WTC11 (cell line): ENCODE data around the gene SLC7A6OS. TPM values are rescaled to one million over a fixed set of nuclear protein-coding genes. Genes with fewer than 3 reads are reported as not detected.

Source experiments
- ATAC-seq: fragments of 200-7000 bp; cut with Tn5 transposase; 2 replicates; pipeline ENCODE4 v1.10.0; 2021; ENCODE audit warnings: mild to moderate bottlenecking, moderate library complexity
- CTCF ChIA-PET: fragments of 300-600 bp; sonication (Branson Sonifier 250); formaldehyde crosslinking; loops from one replicate; lab custom pipeline; 2021; ENCODE audit warnings: antibody characterized with exemption; lab: Charles Lee
- POLR2A ChIA-PET: fragments of 350-600 bp; sonication (Branson Sonifier 250); formaldehyde crosslinking; loops from one replicate; lab custom pipeline; 2021; ENCODE audit warnings: antibody characterized with exemption; lab: Charles Lee
- DNase-seq: peaks from one replicate; pipeline ENCODE4 v3.0.0; 2021; ENCODE audit warnings: low spot score
- H3K27ac Mint-ChIP-seq: 2 replicates; pipeline ENCODE4 v1.8.0; 2021; ENCODE audit warnings: mixed read lengths
- H3K27me3 Mint-ChIP-seq: 2 replicates; pipeline ENCODE4 v1.8.0; 2021; ENCODE audit warnings: low read depth, mild to moderate bottlenecking, moderate library complexity, mixed read lengths
- H3K36me3 Mint-ChIP-seq: 2 replicates; pipeline ENCODE4 v1.8.0; 2021; ENCODE audit warnings: mixed read lengths
- H3K4me1 Mint-ChIP-seq: 2 replicates; pipeline ENCODE4 v1.8.0; 2022; ENCODE audit warnings: mixed read lengths
- H3K4me3 Mint-ChIP-seq: 2 replicates; pipeline ENCODE4 v1.8.0; 2021; ENCODE audit warnings: mild to moderate bottlenecking, moderate library complexity, mixed read lengths
- H3K9me3 Mint-ChIP-seq: 2 replicates; pipeline ENCODE4 v1.8.0; 2021; ENCODE audit warnings: mixed read lengths
- ATF2 ChIP-seq: sonication (generic); formaldehyde crosslinking; IDR thresholded peaks from 2 replicates; pipeline ENCODE4 v1.8.1; 2022; ENCODE audit warnings: low read depth, missing genetic modification reagents, borderline replicate concordance
- CREB1 ChIP-seq: sonication (generic); formaldehyde crosslinking; IDR thresholded peaks from 2 replicates; pipeline ENCODE4 v1.8.0; 2023; ENCODE audit warnings: mild to moderate bottlenecking, missing genetic modification reagents
- ESRRA ChIP-seq: sonication (generic); formaldehyde crosslinking; IDR thresholded peaks from 2 replicates; pipeline ENCODE4 v1.8.1; 2022; ENCODE audit warnings: mild to moderate bottlenecking, missing genetic modification reagents, borderline replicate concordance
- FOXP1 ChIP-seq: sonication (generic); formaldehyde crosslinking; IDR thresholded peaks from 2 replicates; pipeline ENCODE4 v1.8.0; 2022; ENCODE audit warnings: missing genetic modification reagents, mild to moderate bottlenecking, moderate library complexity, borderline replicate concordance
- GTF2I ChIP-seq: fragments of 250-450 bp; sonication (Bioruptor Pico); conservative IDR thresholded peaks from 2 replicates; pipeline ENCODE4 v1.4.0; 2021; ENCODE audit warnings: mild to moderate bottlenecking
- HMGXB4 ChIP-seq: sonication (generic); formaldehyde crosslinking; IDR thresholded peaks from 2 replicates; pipeline ENCODE4 v1.8.1; 2023; ENCODE audit warnings: mild to moderate bottlenecking, moderate library complexity, missing genetic modification reagents
- SMAD3 ChIP-seq: sonication (generic); formaldehyde crosslinking; IDR thresholded peaks from 2 replicates; pipeline ENCODE4 v1.8.0; 2022; ENCODE audit warnings: missing genetic modification reagents, mild to moderate bottlenecking, borderline replicate concordance
- SOX15 ChIP-seq: fragments of 250-450 bp; sonication (Bioruptor Pico); IDR thresholded peaks from 2 replicates; pipeline ENCODE4 v1.9.0; 2021; ENCODE audit warnings: mild to moderate bottlenecking
- SP1 ChIP-seq: sonication (generic); formaldehyde crosslinking; conservative IDR thresholded peaks from 2 replicates; pipeline ENCODE4 v1.8.1; 2022; ENCODE audit warnings: missing genetic modification reagents
- TEAD1 ChIP-seq: sonication (generic); formaldehyde crosslinking; IDR thresholded peaks from 2 replicates; pipeline ENCODE4 v1.8.0; 2022; ENCODE audit warnings: mild to moderate bottlenecking, missing genetic modification reagents
- ZBTB21 ChIP-seq: sonication (generic); formaldehyde crosslinking; IDR thresholded peaks from 2 replicates; pipeline ENCODE4 v1.8.1; 2023; ENCODE audit warnings: mild to moderate bottlenecking, missing genetic modification reagents, borderline replicate concordance
- ZBTB43 ChIP-seq: sonication (generic); formaldehyde crosslinking; IDR thresholded peaks from 2 replicates; pipeline ENCODE4 v1.8.1; 2023; ENCODE audit warnings: mild to moderate bottlenecking, missing genetic modification reagents
- ZNF138 ChIP-seq: sonication (generic); formaldehyde crosslinking; conservative IDR thresholded peaks from 2 replicates; pipeline ENCODE4 v1.8.1; 2022; ENCODE audit warnings: mild to moderate bottlenecking, moderate library complexity, missing genetic modification reagents
- ZNF671 ChIP-seq: fragments of 250-450 bp; sonication (Bioruptor Pico); IDR thresholded peaks from 2 replicates; pipeline ENCODE4 v1.8.0; 2021; ENCODE audit warnings: mild to moderate bottlenecking
- total RNA-seq: library from RNA; stranded (reverse); gene quantifications from 3 replicates; pipeline ENCODE4 v1.2.3, GENCODE V29; 2021
- TF ChIP-seq, protein P1 (sequence below): sonication (generic); formaldehyde crosslinking; IDR thresholded peaks from 2 replicates; pipeline ENCODE4 v1.8.0; 2022; ENCODE audit warnings: mild to moderate bottlenecking, missing genetic modification reagents
- TF ChIP-seq, protein P2 (sequence below): sonication (generic); formaldehyde crosslinking; conservative IDR thresholded peaks from 2 replicates; pipeline ENCODE4 v1.8.1; 2022; ENCODE audit warnings: mild to moderate bottlenecking, missing genetic modification reagents
- TF ChIP-seq, protein P3 (sequence below): sonication (generic); formaldehyde crosslinking; IDR thresholded peaks from 2 replicates; pipeline ENCODE4 v1.8.1; 2023; ENCODE audit warnings: mild to moderate bottlenecking, missing genetic modification reagents, borderline replicate concordance
- TF ChIP-seq, protein P4 (sequence below): sonication (generic); formaldehyde crosslinking; IDR thresholded peaks from 2 replicates; pipeline ENCODE4 v1.8.0; 2023; ENCODE audit warnings: mild to moderate bottlenecking, missing genetic modification reagents

Gene SLC7A6OS
- total RNA-seq, 1 experiment from 2014 or later, result 22.6 TPM

DNA sequence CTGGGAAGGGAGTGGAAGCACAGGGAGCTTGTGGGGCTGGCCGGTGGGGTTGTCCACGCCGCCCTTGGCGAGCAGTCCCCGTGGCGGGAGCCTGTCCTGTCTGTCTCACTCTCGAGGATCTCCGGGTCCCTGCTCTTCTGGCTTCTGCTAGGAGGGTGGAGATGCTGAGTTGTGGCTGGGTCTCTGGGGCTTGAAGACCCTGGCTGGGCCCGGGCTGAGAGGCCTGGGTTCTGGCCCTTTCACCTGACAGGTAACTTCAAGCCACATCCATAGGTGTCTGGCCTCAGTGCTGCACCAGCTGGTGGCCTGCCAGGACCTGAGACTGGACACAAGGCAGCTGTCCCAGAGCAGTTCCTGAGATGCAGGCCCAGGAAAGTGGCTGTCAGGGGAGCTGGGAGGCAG lies 46.8 kb upstream of the SLC7A6OS start:
- no peak for TF ChIP-seq ESRRA (CRISPR knock-in tag)
- TF ChIP-seq SP1 (CRISPR knock-in tag), result no peak
- TF ChIP-seq, protein P1, sequence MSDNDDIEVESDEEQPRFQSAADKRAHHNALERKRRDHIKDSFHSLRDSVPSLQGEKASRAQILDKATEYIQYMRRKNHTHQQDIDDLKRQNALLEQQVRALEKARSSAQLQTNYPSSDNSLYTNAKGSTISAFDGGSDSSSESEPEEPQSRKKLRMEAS (CRISPR knock-in tag), result no peak
- TF ChIP-seq ZBTB43, result no peak
- TF ChIP-seq FOXP1 (CRISPR knock-in tag), result no peak
- TF ChIP-seq HMGXB4 (CRISPR knock-in tag), result no peak
- TF ChIP-seq SOX15 (CRISPR knock-in tag), result no peak
- TF ChIP-seq, protein P2, sequence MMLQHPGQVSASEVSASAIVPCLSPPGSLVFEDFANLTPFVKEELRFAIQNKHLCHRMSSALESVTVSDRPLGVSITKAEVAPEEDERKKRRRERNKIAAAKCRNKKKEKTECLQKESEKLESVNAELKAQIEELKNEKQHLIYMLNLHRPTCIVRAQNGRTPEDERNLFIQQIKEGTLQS (CRISPR knock-in tag), result no peak
- TF ChIP-seq ZNF671, result no peak
- no peak for TF ChIP-seq ZBTB21 (CRISPR knock-in tag)
- TF ChIP-seq, protein P3, sequence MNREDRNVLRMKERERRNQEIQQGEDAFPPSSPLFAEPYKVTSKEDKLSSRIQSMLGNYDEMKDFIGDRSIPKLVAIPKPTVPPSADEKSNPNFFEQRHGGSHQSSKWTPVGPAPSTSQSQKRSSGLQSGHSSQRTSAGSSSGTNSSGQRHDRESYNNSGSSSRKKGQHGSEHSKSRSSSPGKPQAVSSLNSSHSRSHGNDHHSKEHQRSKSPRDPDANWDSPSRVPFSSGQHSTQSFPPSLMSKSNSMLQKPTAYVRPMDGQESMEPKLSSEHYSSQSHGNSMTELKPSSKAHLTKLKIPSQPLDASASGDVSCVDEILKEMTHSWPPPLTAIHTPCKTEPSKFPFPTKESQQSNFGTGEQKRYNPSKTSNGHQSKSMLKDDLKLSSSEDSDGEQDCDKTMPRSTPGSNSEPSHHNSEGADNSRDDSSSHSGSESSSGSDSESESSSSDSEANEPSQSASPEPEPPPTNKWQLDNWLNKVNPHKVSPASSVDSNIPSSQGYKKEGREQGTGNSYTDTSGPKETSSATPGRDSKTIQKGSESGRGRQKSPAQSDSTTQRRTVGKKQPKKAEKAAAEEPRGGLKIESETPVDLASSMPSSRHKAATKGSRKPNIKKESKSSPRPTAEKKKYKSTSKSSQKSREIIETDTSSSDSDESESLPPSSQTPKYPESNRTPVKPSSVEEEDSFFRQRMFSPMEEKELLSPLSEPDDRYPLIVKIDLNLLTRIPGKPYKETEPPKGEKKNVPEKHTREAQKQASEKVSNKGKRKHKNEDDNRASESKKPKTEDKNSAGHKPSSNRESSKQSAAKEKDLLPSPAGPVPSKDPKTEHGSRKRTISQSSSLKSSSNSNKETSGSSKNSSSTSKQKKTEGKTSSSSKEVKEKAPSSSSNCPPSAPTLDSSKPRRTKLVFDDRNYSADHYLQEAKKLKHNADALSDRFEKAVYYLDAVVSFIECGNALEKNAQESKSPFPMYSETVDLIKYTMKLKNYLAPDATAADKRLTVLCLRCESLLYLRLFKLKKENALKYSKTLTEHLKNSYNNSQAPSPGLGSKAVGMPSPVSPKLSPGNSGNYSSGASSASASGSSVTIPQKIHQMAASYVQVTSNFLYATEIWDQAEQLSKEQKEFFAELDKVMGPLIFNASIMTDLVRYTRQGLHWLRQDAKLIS (CRISPR knock-in tag), result no peak
- TF ChIP-seq SMAD3 (CRISPR knock-in tag), result no peak
- no peak for TF ChIP-seq TEAD1
- TF ChIP-seq GTF2I (CRISPR knock-in tag), result no peak
- TF ChIP-seq ATF2, result no peak
- TF ChIP-seq, protein P4, sequence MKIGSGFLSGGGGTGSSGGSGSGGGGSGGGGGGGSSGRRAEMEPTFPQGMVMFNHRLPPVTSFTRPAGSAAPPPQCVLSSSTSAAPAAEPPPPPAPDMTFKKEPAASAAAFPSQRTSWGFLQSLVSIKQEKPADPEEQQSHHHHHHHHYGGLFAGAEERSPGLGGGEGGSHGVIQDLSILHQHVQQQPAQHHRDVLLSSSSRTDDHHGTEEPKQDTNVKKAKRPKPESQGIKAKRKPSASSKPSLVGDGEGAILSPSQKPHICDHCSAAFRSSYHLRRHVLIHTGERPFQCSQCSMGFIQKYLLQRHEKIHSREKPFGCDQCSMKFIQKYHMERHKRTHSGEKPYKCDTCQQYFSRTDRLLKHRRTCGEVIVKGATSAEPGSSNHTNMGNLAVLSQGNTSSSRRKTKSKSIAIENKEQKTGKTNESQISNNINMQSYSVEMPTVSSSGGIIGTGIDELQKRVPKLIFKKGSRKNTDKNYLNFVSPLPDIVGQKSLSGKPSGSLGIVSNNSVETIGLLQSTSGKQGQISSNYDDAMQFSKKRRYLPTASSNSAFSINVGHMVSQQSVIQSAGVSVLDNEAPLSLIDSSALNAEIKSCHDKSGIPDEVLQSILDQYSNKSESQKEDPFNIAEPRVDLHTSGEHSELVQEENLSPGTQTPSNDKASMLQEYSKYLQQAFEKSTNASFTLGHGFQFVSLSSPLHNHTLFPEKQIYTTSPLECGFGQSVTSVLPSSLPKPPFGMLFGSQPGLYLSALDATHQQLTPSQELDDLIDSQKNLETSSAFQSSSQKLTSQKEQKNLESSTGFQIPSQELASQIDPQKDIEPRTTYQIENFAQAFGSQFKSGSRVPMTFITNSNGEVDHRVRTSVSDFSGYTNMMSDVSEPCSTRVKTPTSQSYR (CRISPR knock-in tag), result no peak
- TF ChIP-seq ZNF138 (CRISPR knock-in tag), result no peak
- TF ChIP-seq CREB1, result no peak
- ChIA-PET CTCF (interaction anchor here (1.5 to 1.6 kb wide), 2 partner anchors 93 to 95 kb away, joined by 3 to 4 read pairs; partner anchors contain the start of gene SLC7A6), POLR2A (no interaction called here)
- H3K36me3 Mint-ChIP-seq, result peaks cover 3% of the 10 kb centered on the region
- H3K4me1 Mint-ChIP-seq, result no peaks in the 10 kb centered on the region
- DNase-seq, result no peak
- H3K4me3 Mint-ChIP-seq, result no peak overlapping the region
- no peak overlapping the region for H3K27ac Mint-ChIP-seq
- ATAC-seq, result no peak
- H3K27me3 Mint-ChIP-seq, result no peaks in the 10 kb centered on the region
- H3K9me3 Mint-ChIP-seq, result no peaks in the 10 kb centered on the region
